ENCODE results near the gene PEAK1. TPM values are rescaled to one million over a fixed set of nuclear protein-coding genes. Genes with fewer than 3 reads are reported as not detected.

PEAK1 gene
- total RNA-seq, 1 donor from 2014 or later, result 10.5 TPM

DNA sequence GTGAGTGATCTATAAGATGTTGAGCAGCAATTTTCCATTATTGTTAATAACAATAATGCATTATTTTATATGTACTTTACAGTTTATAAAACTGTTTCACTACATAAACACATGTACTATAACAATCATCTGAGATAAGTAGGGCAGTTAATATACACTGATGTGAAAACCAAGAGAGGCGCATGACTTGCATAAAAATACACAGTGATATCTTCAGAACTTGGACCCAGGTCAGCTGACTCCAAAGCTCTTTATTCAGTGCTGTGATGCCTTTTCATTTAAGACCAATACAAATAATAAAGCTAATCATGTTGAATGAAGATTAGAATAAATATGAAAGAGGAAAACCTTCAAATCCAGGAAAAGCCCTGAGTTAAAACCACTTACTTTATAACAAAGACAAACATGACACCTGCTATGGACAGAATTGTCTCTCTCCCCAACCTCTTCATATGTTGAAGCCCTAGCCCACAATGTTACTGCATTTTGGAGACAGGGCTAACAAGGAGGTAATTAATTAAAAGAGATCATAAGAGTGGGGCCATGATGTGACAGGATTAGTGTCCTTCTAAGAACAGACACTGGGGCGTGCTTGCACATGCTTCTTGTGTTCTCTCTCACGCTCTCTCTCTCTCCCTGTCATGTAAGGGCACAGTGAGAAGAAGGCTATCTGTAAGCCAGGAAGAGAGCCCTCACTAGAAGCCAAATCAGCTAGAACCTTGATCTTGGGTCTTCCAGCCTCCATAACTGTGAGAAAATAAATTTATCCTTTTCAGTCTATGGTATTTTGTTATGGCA, 293.2 kb downstream of the PEAK1 start:
- peak; percentile 31 for ATAC-seq

DNA sequence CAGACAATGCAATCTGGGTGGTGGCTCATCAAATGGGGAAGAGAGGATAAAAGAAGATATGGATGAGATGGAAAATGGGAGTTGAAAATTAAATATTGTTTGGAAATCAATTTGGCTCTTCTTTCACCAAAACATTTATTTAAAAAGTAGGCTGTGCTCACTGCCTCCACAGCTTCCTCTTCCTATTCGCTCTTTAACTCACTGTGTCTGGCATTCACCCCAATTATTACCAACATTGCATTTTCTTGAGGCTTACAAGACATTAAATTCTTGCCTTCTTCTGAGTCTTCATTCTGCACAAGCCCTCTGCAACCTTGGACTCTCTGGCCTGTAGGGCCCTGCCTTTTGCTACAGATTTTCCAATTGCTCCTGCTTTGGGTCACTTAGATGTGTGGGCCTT, 296.1 kb downstream of the PEAK1 start:
- no peak for ATAC-seq

DNA sequence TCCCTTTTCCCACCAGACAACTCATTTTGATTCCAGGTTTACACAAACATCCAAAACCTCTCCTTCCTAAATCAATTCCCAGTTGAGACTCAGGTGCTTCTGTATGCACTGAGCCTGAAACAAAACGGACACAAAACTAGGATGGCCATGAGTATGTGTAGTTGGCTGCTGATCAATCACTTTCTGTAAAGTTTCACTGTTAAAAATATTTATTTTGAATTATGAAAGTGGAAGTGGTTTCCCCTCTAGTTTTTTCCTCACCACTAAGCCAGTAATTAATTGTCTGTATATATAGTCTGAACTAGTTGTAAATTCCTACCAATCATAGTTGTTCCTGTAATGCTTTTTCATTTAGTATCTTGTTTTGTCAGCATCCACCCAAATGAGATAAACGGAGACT, 297.3 kb downstream of the PEAK1 start:
- ATAC-seq, result no peak

DNA sequence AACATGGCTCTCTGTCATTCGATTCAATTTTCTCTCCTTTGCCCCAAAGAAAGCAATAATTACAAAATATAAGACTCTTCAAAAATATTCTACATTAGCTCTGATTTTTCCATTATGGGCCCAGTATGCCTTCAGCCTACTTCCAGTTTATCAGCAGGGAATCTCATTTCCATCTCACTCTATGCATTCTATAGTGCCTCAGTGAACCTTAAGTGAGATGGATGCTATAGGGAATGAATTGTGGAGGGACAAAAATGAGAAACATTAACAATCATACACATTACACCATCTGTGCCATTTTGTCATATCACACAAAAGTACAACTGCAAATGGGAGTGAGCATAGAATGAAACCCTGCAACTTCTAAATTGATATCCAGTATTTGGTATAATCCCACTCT, 298.3 kb downstream of the PEAK1 start:
- no peak for ATAC-seq

DNA sequence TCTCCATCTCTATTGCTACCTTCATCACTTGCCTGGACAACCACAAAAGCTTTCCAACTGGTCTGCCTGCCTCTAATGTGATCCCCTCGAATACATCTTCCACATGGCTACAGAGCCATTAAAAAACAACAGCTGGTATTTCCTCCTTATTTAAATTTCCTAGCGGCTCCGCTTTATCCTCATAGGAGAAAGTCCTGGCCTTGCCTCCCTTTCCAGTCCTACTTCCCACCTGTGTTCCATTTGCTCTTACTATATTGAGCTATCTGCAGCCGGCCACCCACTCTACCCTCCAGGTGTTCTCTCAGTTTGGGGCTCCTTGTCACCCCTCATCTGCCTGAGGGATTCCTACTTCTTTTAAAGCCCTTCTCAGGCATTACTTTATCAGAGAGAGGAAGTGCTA, 299.3 kb downstream of the PEAK1 start:
- ATAC-seq, result no peak

DNA sequence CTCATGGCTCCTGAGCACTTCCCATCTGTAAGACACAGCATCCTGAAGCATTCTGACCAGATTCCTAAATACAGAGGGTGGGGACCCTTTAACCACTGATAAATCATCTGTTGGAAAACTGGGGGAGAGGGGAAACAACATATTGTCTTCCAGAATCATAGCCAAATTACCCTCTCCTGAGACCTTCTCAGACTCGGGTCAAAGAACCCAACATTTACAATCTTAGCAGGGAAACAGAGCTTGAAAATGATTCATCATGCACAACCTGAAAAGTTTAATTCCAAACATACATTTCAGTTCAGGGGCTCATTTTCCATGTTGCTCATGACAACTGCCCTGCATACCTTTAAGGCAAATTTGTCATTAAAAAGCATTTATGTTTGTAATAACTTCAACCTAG, 300.5 kb downstream of the PEAK1 start:
- no peak for ATAC-seq

DNA sequence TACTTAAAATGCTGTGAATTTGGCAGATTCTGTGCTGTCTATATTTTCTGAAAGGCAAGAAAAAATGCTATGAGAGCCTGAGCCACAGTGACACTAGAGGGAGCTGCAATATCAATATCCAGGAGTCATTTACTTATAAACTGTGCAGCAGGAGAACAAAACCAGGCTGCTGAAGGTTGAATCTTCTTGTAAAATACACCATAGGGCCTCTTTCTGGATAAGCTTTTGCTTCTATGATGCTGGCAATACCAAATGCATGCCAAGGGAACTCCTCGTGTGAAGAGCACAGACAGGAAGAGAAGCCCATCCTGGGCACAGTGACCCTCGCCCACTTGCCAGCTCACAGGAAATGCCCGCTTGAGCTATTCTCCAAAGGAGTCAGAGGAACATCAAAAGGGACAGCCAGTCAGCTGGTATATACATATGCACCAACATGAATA, 301.0 kb downstream of the PEAK1 start:
- ATAC-seq, result peak; percentile 64

DNA sequence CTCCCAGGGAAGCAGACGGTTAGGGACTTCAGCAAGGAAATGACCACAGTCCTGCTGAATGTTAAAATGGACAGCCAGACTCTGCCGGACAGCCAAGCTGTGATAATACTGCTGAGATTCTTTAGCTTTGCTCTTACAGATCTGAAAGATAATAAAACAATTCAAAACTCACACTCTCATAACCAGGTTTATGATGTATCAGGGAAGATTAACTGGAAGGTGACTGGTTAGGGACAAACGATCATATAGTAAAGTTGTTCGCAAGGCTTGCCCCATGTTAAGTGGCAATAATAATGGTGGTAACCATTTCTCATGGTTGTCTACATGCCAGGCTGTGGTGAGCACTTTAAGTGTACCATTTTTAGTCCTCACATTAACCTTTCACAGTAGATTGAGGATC, 304.7 kb downstream of the PEAK1 start:
- no peak for ATAC-seq

DNA sequence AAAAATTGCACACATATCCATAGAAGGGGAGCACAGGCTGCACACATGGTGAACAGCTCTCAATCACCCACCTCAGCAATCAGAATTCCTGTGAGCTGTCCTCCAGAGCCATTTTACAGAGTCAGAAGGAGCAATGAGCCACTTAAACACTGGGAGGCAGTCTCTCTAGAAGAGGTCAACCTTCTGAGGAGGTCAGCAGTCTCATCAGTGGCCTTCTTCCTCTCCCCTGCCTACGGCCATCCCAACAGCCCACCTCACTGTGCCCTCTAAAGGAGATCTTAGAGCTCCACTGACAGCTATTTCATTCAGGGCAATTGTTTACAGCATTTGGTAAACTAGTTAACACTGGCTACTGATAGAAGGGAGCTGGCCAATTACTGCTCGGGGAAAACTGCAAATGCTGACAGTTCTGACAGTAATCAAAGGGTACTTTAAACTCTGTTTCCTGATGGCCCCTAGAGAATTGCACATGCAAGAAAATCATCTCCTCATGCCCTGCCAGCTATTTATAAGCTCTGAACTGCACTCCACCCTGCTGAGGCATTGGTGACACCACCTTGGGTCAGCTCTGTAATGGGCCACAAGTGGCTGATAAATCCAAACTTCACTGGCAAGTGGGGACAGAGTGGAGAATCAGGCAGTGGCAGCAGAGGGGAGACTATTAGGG, 306.9 kb downstream of the PEAK1 start:
- no peak for ATAC-seq

DNA sequence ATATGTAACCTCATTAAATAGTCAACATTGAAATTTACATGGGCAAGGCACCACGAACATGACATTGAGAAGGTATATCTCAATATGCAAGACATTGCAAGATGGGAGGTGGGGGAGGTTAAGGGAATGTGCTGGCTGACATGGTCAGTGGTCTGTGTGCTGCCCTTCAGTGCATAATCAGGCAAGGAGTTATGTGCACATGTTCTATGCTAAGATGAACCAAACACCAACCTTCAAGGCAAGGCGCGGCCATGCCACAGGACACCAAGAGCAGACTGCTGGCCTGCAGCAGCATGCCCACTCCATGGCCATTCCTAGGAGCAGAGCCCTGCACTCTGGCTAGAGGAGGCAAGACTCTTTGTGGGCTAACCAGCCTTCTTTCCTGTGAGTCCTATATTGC, 308.1 kb downstream of the PEAK1 start:
- ATAC-seq, result no peak

DNA sequence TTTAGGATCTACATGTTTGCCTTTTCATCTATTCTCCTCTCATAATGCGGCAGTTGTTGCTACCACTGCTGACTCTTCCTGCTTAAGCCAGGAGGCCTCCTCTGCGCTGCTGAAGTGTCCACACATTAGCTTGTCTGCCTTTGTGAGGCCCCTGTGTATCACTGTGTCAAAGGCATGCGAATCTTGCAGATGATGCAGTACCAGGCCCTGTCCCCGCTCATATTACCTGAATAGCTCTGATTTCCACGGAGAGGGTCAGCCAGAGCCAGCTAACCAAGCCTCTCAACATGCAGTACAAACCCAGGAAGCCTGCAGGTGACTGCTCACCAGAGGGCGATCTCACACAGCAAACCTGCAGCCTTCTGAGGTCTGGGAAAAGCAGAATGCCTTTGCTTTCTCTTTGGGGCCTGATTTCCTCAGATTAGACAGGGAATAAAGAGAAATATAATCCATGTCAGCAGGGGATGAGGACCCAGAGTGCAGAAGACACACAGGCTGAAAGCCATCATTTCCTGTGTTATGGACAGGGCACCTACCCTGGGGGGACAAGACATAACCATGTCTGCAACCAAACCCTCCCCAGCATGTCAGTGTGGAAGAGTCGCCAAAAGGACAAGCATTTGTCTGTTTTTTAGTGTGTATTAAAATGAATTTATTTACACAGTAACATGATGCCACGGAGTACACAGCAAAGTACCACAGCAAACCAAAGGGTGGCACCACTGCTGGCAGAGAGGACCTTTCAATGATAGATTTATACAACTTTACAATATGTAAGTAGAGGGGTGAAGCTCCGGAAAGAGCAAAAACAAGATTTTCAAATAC, 312.2 kb downstream of the PEAK1 start:
- ATAC-seq, result peak; percentile 55

DNA sequence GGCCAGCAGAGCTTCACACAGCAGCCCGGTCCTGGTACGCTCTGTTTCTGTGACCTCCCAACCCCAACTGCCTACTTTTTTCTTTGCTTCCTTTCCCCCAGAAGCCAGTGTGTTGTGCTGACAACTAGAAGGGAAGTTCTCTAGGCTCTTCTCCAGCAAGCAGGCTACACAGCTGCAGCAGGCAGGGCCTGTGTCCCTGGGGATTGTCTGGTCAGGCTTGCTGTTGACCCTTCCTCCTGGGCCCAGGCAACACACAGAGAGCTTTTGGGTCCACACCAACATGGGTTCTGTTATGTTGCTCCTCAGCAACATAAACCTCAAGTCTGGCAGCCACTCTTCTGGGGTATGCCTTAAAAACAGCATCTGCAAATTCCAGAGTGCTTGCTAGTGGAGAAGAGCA, 312.8 kb downstream of the PEAK1 start:
- no peak for ATAC-seq

DNA sequence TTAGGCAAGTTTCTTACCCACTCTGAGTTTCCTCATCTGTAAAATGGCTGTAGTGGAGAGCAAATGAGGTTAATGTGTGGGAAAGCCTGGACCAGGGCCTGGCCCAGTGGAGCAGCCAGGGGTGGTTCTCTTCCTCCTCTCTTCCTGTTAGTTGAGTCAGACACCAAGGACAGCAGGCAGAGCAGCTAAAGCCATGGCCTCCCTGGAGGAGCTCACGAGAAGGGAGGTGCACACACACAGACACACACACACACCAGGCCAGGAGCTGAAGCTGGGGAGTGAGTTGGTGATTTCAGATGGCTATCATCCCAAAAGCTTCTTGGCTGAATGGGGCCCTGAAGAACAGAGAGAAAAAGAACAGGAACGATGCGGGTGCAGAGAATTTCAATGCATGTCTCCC, 315.7 kb downstream of the PEAK1 start:
- ATAC-seq, result peak; percentile 50

DNA sequence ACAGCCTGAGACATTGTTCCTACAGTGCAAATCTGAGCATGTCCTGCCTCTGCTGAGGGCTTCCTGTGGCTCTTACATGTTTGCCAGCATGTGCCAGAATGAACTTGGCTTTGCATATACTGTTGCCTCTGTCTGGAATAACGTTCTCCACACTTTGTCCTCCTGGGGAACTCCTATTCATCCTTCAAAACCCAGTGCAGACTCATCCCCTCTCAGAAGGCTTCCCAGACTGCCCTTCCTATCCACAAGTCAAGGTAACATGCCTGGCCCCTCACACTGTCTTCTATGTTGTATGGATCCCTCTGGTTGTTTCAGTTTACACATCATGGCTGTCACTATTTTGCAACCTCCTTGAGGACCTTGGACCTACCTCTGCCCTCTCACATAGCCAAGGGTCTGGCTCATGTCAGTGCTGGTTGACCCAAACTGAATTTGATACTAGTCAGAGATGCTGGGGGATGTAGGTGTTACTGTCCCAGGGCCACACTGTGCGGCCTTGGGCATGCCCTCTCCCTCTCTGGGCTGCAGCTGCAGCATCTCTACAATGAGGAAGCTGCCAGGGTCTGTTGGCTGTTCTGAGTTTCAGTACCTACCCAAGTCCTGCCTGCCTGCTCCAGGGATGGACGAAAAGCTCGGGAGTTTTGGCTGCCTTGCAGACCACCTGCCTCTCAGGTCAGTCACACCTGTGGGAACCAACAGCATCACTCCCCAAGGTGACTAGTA, 320.0 kb downstream of the PEAK1 start:
- ATAC-seq, result no peak

DNA sequence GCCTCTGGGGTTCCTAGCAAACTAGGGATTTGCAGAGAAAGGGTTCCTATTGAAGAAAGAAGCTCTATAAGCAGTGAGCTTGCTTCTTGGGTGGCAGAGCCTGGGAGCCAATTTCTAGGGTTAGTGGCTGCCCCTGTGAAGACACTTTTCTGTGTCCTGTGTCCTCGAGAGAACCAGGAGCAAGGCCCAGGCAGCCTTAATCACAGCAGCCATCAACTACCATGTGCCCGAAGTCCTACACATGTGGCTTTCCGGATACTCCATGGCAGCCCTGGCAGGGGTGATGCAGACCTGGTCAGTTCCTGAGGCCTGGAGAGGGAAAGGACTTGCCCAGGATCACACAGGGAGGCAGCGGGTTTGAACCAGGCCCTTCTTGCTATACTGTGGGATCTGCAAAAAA, 321.3 kb downstream of the PEAK1 start:
- ATAC-seq, result no peak

DNA sequence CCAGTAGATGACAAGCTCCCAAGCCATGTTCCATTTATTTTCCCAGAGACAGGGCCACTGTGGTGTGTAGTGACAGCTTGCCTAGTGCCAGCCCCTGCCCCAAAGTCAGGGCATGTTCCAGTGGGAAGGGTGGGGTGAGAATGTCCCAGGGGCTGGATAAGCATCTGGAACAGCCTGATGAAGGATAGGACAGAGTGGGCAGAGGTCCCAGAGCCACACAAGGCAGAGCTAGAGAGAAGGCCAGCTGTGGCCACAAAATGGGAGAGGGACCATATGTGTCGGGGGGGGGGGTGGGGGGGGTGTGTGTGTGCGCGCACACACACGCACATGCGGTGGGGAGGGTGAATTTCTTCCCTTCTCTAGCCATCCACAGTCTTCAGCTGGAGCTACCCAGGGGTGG, 322.0 kb downstream of the PEAK1 start:
- ATAC-seq, result no peak

DNA sequence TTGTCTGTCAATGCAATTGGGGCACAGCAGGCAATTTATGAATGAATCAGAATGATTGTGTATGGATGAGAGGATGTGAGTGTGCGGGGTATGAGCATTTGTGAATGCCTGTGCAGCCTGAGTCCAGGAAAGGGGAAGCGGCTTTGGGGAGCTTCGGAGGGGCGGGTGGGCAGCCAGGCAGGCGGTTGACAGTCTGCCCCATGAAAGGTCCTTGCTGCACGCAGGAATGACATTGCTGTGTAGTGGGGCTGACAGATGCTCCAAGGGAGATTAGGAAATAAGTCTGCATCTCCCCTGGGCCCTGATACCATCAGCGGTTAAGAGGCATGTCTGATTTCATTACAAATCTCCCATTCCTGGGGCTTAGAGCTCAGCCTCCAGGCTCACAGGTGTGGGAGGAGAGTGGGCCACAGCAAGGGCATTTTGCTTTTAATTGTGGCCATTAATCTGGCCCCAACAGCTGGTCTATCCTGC, 322.6 kb downstream of the PEAK1 start:
- no peak for ATAC-seq

DNA sequence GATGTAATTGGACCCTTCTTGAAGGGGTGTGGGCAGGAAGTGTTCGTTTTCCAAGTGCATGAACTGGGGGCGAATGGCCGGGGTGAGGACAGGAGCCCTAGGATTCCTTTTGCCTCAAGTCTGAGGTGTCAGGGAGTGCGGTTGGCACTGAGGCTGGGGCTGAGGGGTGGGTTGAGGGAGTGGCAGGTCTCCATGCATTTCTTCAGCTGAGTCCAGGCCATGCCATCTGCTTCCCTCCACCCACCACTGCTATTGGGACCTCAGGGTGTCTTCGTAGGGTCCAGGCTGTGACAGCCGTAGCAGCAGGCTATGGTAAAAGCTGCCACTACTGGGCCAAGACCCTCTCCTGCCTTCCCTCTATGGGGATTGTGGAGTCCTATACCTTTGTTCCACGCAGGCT, 323.4 kb downstream of the PEAK1 start:
- no peak for ATAC-seq

DNA sequence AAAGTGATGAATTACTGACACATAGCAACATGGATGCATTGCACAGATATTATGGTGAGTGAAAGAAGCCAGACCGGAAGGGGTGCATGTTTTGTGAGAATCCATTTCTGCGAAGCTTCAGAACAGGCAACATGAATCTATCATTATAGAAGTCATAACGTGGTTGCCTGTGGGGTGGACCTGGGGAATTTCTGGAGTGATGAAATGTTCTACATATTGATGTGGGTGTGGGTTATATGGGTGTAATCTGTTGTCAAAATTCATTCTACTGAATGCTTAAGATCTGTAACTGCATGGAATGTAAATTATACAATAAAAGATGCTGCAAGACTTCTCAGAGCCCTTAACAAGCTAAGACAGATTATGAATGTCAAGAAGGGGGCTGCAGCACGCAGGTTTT, 323.8 kb downstream of the PEAK1 start:
- ATAC-seq, result no peak

DNA sequence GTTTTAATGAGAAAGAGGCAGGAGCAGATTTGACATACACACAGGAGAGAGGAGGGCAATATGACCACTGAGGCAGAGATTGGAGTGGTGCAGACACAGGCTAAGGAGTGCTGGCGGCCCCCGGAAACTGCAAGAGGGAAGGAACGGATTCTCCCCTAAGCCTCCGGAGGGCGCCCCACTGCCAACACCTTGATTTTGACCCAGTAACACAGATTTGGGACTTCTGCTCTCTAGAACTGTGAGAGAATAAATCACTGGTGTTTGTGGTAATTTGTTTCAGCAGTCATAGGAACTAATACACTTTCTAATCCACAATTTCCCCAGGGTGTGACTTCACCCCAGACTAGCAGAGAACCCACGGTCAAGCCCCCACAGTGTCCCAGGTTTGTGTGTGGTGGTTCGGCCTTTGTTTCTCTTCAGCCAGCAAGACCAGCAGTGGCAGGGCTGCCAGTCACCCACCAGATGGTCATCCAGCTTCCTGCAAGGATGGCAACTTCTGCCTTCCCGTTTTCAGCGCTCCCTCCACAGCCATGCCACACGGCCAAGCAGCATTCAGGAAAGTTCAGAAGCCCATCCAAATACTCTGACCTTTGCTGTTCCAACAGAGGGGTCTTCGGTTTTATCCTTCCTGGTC, 325.4 kb downstream of the PEAK1 start:
- no peak for ATAC-seq

DNA sequence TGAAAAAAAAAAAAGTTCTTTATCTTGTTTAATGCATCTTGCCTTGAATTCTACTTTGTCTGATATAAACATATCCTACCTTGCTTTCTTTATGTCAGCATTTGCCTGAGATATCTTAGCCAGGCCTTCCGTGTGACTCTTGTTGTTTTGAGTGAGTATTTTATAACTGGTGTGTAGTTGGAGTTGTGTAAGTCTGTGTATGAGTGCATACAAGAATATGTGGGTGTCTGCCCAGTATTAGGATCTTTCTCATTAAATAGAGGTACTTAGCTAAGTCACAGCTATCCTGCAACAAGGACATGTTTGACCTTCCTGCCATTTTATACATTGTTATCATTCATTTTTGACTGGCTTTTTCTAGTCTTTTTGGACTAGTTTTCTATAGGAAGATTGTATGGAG, 326.5 kb downstream of the PEAK1 start:
- no peak for ATAC-seq

DNA sequence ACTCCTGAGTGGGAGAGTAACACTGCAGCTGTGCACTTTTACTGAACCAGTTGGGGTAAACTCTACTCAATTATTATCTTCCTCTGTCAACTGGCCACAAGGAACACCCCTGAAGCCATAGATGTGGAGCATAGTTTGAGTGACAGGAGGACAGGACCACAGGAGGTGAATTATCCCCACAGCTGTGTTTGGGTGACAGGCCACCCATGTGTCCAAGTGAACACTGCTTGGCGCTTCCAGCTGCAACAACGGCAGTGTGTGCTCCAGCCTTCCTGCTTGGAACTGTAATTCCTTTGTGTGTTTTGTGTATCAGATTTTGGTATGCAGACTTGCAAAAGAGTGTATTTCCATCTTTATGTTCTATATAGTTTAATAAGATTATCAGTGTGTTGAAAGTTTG, 328.8 kb downstream of the PEAK1 start:
- no peak for ATAC-seq
